Activated CD8-positive, alpha-beta memory T cell treated with anti-CD3 and anti-CD28 coated beads for 48 hours (primary cell): ENCODE data around the gene MBNL3.

Source experiments
- DNase-seq, 3 experiments: peaks; one replicate each; pipeline ENCODE4 v3.0.0-alpha.2; 2020; ENCODE audit warnings: low read depth in 2 of 3, low spot score in 2 of 3

The MBNL3 gene

GRCh38 chrX:132423323-132423722, 65.5 kb downstream of the MBNL3 start:
- no peak for DNase-seq

- no peak for DNase-seq
These were observed 73.8 kb downstream of the MBNL3 start for GRCh38 chrX:132415012-132415411.

- no peak for DNase-seq
These were observed 74.4 kb downstream of the MBNL3 start for GRCh38 chrX:132414404-132414803.

GRCh38 chrX:132413459-132413858, 75.4 kb downstream of the MBNL3 start:
- DNase-seq: no peak

GRCh38 chrX:132412208-132412607, 76.6 kb downstream of the MBNL3 start:
- no peak for DNase-seq

- no peak for DNase-seq
These were observed 77.4 kb downstream of the MBNL3 start for GRCh38 chrX:132411310-132411977.

GRCh38 chrX:132409780-132410556, 78.9 kb downstream of the MBNL3 start:
- no peak for DNase-seq

GRCh38 chrX:132407691-132408090, 81.1 kb downstream of the MBNL3 start:
- DNase-seq: no peak

- no peak for DNase-seq
These were observed 82.7 kb downstream of the MBNL3 start for GRCh38 chrX:132406106-132406505.

GRCh38 chrX:132404266-132404665, 84.6 kb downstream of the MBNL3 start:
- no peak for DNase-seq

GRCh38 chrX:132401935-132402334, 86.9 kb downstream of the MBNL3 start:
- DNase-seq: no peak

GRCh38 chrX:132400706-132401105, 88.1 kb downstream of the MBNL3 start:
- no peak for DNase-seq

- no peak for DNase-seq
These were observed 93.2 kb downstream of the MBNL3 start for GRCh38 chrX:132395645-132396044.

GRCh38 chrX:132395026-132395425, 93.8 kb downstream of the MBNL3 start:
- DNase-seq: no peak

- no peak for DNase-seq
These were observed 94.2 kb downstream of the MBNL3 start for GRCh38 chrX:132394591-132394990.

GRCh38 chrX:132393992-132394391, 94.8 kb downstream of the MBNL3 start:
- DNase-seq: no peak

GRCh38 chrX:132393485-132393884, 95.4 kb downstream of the MBNL3 start:
- no peak for DNase-seq

- no peak for DNase-seq
These were observed 95.8 kb downstream of the MBNL3 start for GRCh38 chrX:132393085-132393484.

GRCh38 chrX:132390792-132391191, 98.0 kb downstream of the MBNL3 start:
- DNase-seq: no peak

- DNase-seq: no peak
These were observed 99.4 kb downstream of the MBNL3 start for GRCh38 chrX:132389480-132389879.

- no peak for DNase-seq
These were observed 100.5 kb downstream of the MBNL3 start for GRCh38 chrX:132388371-132388770.

- no peak for DNase-seq
These were observed 104.5 kb downstream of the MBNL3 start for GRCh38 chrX:132384301-132384700.

- no peak for DNase-seq
These were observed 106.8 kb downstream of the MBNL3 start for GRCh38 chrX:132382068-132382467.
